Pancreas (tissue), 10 donors: ENCODE measurements around the gene HLA-F. TPM values are rescaled to one million over a fixed set of nuclear protein-coding genes. Genes with fewer than 3 reads are reported as not detected.

ENCODE experiments used
- ATAC-seq, 4 donors: fragments of 200-7000 bp; cut with Tn5 transposase; one replicate each; pipeline versions ENCODE4 v1.8.0 to v1.9.1; 2020; ENCODE audit warnings: mild to moderate bottlenecking in 4 of 4, moderate library complexity in 4 of 4
- DNase-seq, 6 donors: peaks; one replicate each; pipeline ENCODE4 v3.0.0-alpha.2; 2020
- FAIRE-seq: peaks from 2 replicates; lab custom pipeline; 2012; peaks lifted over from hg19 to GRCh38; lab: Jason Lieb, UNC
- H3K27ac ChIP-seq, 4 donors: fragments of 200-600 bp; sonication (generic); 1 replicate in 3 of 4; 2 replicates in 1 of 4; pipeline versions ENCODE4 v1.5.0 to v1.8.0; 2020
- H3K27me3 ChIP-seq, 4 donors: fragments of 200-600 bp; one replicate each; pipeline ENCODE4 v1.8.0; 2021
- H3K36me3 ChIP-seq, 3 donors: fragments of 200-600 bp; sonication (generic) in 1 of 3; one replicate each; pipeline versions ENCODE4 v1.5.0 to v1.8.0; 2020 to 2021
- H3K4me1 ChIP-seq, 3 donors: fragments of 200-600 bp; one replicate each; pipeline ENCODE4 v1.8.0; 2021
- H3K4me3 ChIP-seq, 4 donors: fragments of 200-600 bp; sonication (generic) in 2 of 4; one replicate each; pipeline versions ENCODE4 v1.5.0 to v1.8.0; 2020 to 2021
- H3K9me3 ChIP-seq, 4 donors: fragments of 200-600 bp; one replicate each; pipeline ENCODE4 v1.8.0; 2021
- CTCF ChIP-seq, 4 donors: fragments of 200-600 bp; sonication (generic) in 3 of 4; IDR thresholded peaks; one replicate each; pipeline versions ENCODE4 v1.5.0 to v1.8.0; 2021; ENCODE audit warnings: antibody characterized with exemption in 4 of 4
- WGBS, 2 donors: extraction: QIAGEN DNeasy Blood & Tissue Kit; methylation state at CpG; one replicate each; pipeline ENCODE4 v1.1.7; 2013; 5-methylcytosine and 5-hydroxymethylcytosine counted together
- intact Hi-C, 3 donors: fragments of 100-400 bp; cut with DNase I; formaldehyde crosslinking; loops; one replicate each; pipeline versions ENCODE4 v1.11.1 to v1.14.2; 2022
- polyA plus RNA-seq, 2 donors: library from polyadenylated mRNA; stranded (reverse); fragments of 200-250 nt; gene quantifications; one replicate each; pipeline ENCODE4 v1.2.3, GENCODE V29; 2013
- total RNA-seq, 6 donors: library from RNA; stranded (reverse); fragmentation: NEBNext Ultra II Directional in 4 of 6; extraction: Animal tissue kit (Norgen Biotek cat#: 25700) in 4 of 6; gene quantifications; one replicate each; pipeline versions ENCODE4 v1.2.1 to v1.2.4, GENCODE V29; 2021 to 2023
- donor health status: healthy with polysubstance abuse.
- donor health status: DM: no; HTN: no; CAD: no; lungs with moderate emphysema.
- donor health status: DM: no; HTN: no; CAD: no.
- donor health status: control.
- donor health status: control.
- donor health status: Bipolar disorder and iron deficiency.
- donor health status: DM: yes; HTN: yes; CAD: no.
- donor health status: DM: no; HTN: no; CAD: no.
- donor health status: DM: no; HTN: no; CAD: no.
- donor health status: DM: yes; HTN: yes; CAD: no.

Gene HLA-F
- total and polyA plus RNA-seq, 8 donors = 6.1 to 72.6 (median 16.0) TPM

- no peaks in the 10 kb centered on the region for H3K27me3 ChIP-seq
- H3K9me3 ChIP-seq = no peaks in the 10 kb centered on the region
- no peak overlapping the region for H3K4me3 ChIP-seq
- no peaks in the 10 kb centered on the region for H3K36me3 ChIP-seq
- FAIRE-seq = no peak
- intact Hi-C loops = no loop called here
- H3K27ac ChIP-seq = no peak overlapping the region
- H3K4me1 ChIP-seq = peaks cover 0 to 10% (median 0%) of the 10 kb centered on the region in 3 donors
- ATAC-seq = no peak
- no peak for TF ChIP-seq CTCF (IDR thresholded peaks at IDR 0.05)
- no peak for DNase-seq
- WGBS, 2 donors = 77 to 83% methylated on average over 3 of the region's 3 CpGs
Observed at GRCh38 chr6:29745386-29745785, 22.2 kb downstream of the HLA-F start.

- no peak overlapping the region for H3K4me3 ChIP-seq
- H3K36me3 ChIP-seq = no peaks in the 10 kb centered on the region
- TF ChIP-seq CTCF (IDR thresholded peaks at IDR 0.05) = no peak
- H3K27me3 ChIP-seq = no peaks in the 10 kb centered on the region
- no peaks in the 10 kb centered on the region for H3K9me3 ChIP-seq
- no peak overlapping the region for H3K27ac ChIP-seq
- intact Hi-C loops = no loop called here
- peaks cover 0 to 10% (median 0%) of the 10 kb centered on the region in 3 donors for H3K4me1 ChIP-seq
- WGBS, 2 donors = 70 to 78% methylated on average over 4 of the region's 4 CpGs
- no peak for ATAC-seq
- no peak for DNase-seq
- no peak for FAIRE-seq
Observed at GRCh38 chr6:29745855-29746449, 22.7 kb downstream of the HLA-F start.

- no peak overlapping the region for H3K4me3 ChIP-seq
- DNase-seq (no peak), ATAC-seq (no peak), FAIRE-seq (no peak)
- no peak for TF ChIP-seq CTCF (IDR thresholded peaks at IDR 0.05)
- H3K27ac ChIP-seq = no peak overlapping the region
- H3K9me3 ChIP-seq = no peaks in the 10 kb centered on the region
- H3K27me3 ChIP-seq = no peaks in the 10 kb centered on the region
- WGBS, 2 donors = 68 to 80% methylated on average over 14 to 16 of the region's 16 CpGs
- peaks cover 0 to 10% (median 0%) of the 10 kb centered on the region in 3 donors for H3K4me1 ChIP-seq
- intact Hi-C loops = no loop called here
- no peaks in the 10 kb centered on the region for H3K36me3 ChIP-seq
Observed at GRCh38 chr6:29746846-29747687, 23.8 kb downstream of the HLA-F start.

- no peak overlapping the region for H3K27ac ChIP-seq
- H3K4me3 ChIP-seq = peak overlapping the region in 3 of 4 donors; percentile 50 to 81 (median 55)
- WGBS, 2 donors = 74 to 80% methylated on average over 8 of the region's 8 CpGs
Observed at GRCh38 chr6:29747688-29748250, 24.5 kb downstream of the HLA-F start.

More at GRCh38 chr6:29747688-29748250, 24.5 kb downstream of the HLA-F start:
- intact Hi-C loops = no loop called here
- H3K4me1 ChIP-seq = peaks cover 0 to 10% (median 0%) of the 10 kb centered on the region in 3 donors
- H3K9me3 ChIP-seq = no peaks in the 10 kb centered on the region
- no peak for TF ChIP-seq CTCF (IDR thresholded peaks at IDR 0.05)
- DNase-seq (no peak), FAIRE-seq (no peak), ATAC-seq (no peak)
- no peaks in the 10 kb centered on the region for H3K36me3 ChIP-seq
- no peaks in the 10 kb centered on the region for H3K27me3 ChIP-seq
